ENCODE data around the gene FAM53B. TPM values are rescaled to one million over a fixed set of nuclear protein-coding genes. Genes with fewer than 3 reads are reported as not detected.

Gene FAM53B
- total RNA-seq, 2 donors from 2014 or later = 43.3 to 45.2 TPM

- no peak for DNase-seq
- H3K4me1 ChIP-seq = peaks cover 9% of the 10 kb centered on the region
- no peaks in the 10 kb centered on the region for H3K9me3 ChIP-seq
- H3K36me3 ChIP-seq = no peaks in the 10 kb centered on the region
- intact Hi-C loops (cut with DNase I) = no loop called here
- no peak overlapping the region for H3K4me3 ChIP-seq
- H3K27ac ChIP-seq = no peak overlapping the region
- no peaks in the 10 kb centered on the region for H3K27me3 ChIP-seq
- no peak overlapping the region for H3K9ac ChIP-seq (ENCODE audit: low read depth in 2 of 2, low read length in 2 of 2)
- no peak for TF ChIP-seq CTCF (IDR thresholded peaks at IDR 0.05)
These were observed 111.6 kb downstream of the FAM53B start for GRCh38 chr10:124632566-124632965.

GRCh38 chr10:124632064-124632531, 112.1 kb downstream of the FAM53B start:
- TF ChIP-seq CTCF (IDR thresholded peaks at IDR 0.05) = no peak
- Histone ChIP-seq H3K9me3 (no peaks in the 10 kb centered on the region), H3K9ac (ENCODE audit: low read depth in 2 of 2, low read length in 2 of 2) (no peak overlapping the region), H3K4me3 (no peak overlapping the region), H3K27ac (no peak overlapping the region), H3K27me3 (no peaks in the 10 kb centered on the region), H3K36me3 (no peaks in the 10 kb centered on the region), H3K4me1 (peaks cover 14% of the 10 kb centered on the region)
- no peak for DNase-seq
- intact Hi-C loops (cut with DNase I) = no loop called here

- H3K9ac ChIP-seq (ENCODE audit: low read depth in 2 of 2, low read length in 2 of 2) = no peak overlapping the region
- no peak overlapping the region for H3K4me3 ChIP-seq
- TF ChIP-seq CTCF (IDR thresholded peaks at IDR 0.05) = no peak
- intact Hi-C loops (cut with DNase I) = no loop called here
- no peaks in the 10 kb centered on the region for H3K36me3 ChIP-seq
- H3K27me3 ChIP-seq = no peaks in the 10 kb centered on the region
- H3K27ac ChIP-seq = no peak overlapping the region
- DNase-seq = no peak
- peaks cover 20% of the 10 kb centered on the region for H3K4me1 ChIP-seq
- H3K9me3 ChIP-seq = no peaks in the 10 kb centered on the region
These were observed 113.6 kb downstream of the FAM53B start for GRCh38 chr10:124630551-124630950.

- no peak overlapping the region for H3K27ac ChIP-seq
- DNase-seq = no peak
- no peaks in the 10 kb centered on the region for H3K9me3 ChIP-seq
- intact Hi-C loops (cut with DNase I) = loop anchor here (5.0 kb wide), 1 partner anchor 112 kb away; the partner anchor contains the start of gene FAM53B
- peaks cover 20% of the 10 kb centered on the region for H3K4me1 ChIP-seq
- no peaks in the 10 kb centered on the region for H3K27me3 ChIP-seq
- no peak overlapping the region for H3K4me3 ChIP-seq
- H3K36me3 ChIP-seq = no peaks in the 10 kb centered on the region
- no peak for TF ChIP-seq CTCF (IDR thresholded peaks at IDR 0.05)
- H3K9ac ChIP-seq (ENCODE audit: low read depth in 2 of 2, low read length in 2 of 2) = no peak overlapping the region
These were observed 114.3 kb downstream of the FAM53B start for GRCh38 chr10:124629842-124630241.

- Histone ChIP-seq H3K27me3 (no peaks in the 10 kb centered on the region), H3K36me3 (no peaks in the 10 kb centered on the region), H3K4me1 (peaks cover 20% of the 10 kb centered on the region), H3K9me3 (no peaks in the 10 kb centered on the region), H3K27ac (no peak overlapping the region), H3K9ac (ENCODE audit: low read depth in 2 of 2, low read length in 2 of 2) (no peak overlapping the region), H3K4me3 (no peak overlapping the region)
- DNase-seq = no peak
- no peak for TF ChIP-seq CTCF (IDR thresholded peaks at IDR 0.05)
- intact Hi-C loops (cut with DNase I) = loop anchor here (5.0 kb wide), 1 partner anchor 113 kb away; the partner anchor contains the start of gene FAM53B
These were observed 114.8 kb downstream of the FAM53B start for GRCh38 chr10:124629415-124629814.

Data from colonic mucosa (tissue), 4 donors.